Immature natural killer cell (primary cell): ENCODE data around the gene CLN3. TPM values are rescaled to one million over a fixed set of nuclear protein-coding genes. Genes with fewer than 3 reads are reported as not detected.
"Not testable (repeated sequence)": the region's sequence is repeated elsewhere in the genome, so short reads cannot be mapped to it uniquely, and the experiment has no call there.

Source experiments
- DNase-seq, 3 donors: peaks; one replicate each; pipeline ENCODE4 v3.0.0; 2022; ENCODE audit warnings: mixed read lengths in 1 of 3
- H3K27ac Mint-ChIP-seq, 6 donors: one replicate each; pipeline ENCODE4 v1.8.0; 2020; ENCODE audit warnings: mixed read lengths in 6 of 6, mild to moderate bottlenecking in 5 of 6, inconsistent platforms in 4 of 6, moderate library complexity in 3 of 6
- H3K27me3 Mint-ChIP-seq, 3 donors: one replicate each; pipeline ENCODE4 v1.8.0; 2020 to 2021; ENCODE audit warnings: low read depth in 3 of 3, mild to moderate bottlenecking in 3 of 3, mixed read lengths in 3 of 3, moderate library complexity in 3 of 3, inconsistent platforms in 1 of 3
- H3K36me3 Mint-ChIP-seq, 3 donors: one replicate each; pipeline ENCODE4 v1.8.0; 2020; ENCODE audit warnings: mixed read lengths in 3 of 3, inconsistent platforms in 2 of 3, mild to moderate bottlenecking in 2 of 3
- H3K4me1 Mint-ChIP-seq, 2 donors: one replicate each; pipeline ENCODE4 v1.8.0; 2020; ENCODE audit warnings: inconsistent platforms in 2 of 2, mild to moderate bottlenecking in 2 of 2, mixed read lengths in 2 of 2, moderate library complexity in 1 of 2
- H3K4me3 Mint-ChIP-seq, 5 donors: one replicate each; pipeline ENCODE4 v1.8.0; 2020; ENCODE audit warnings: mild to moderate bottlenecking in 5 of 5, mixed read lengths in 5 of 5, inconsistent platforms in 3 of 5, moderate library complexity in 3 of 5
- H3K9me3 Mint-ChIP-seq, 6 donors: one replicate each; pipeline ENCODE4 v1.8.0; 2020; ENCODE audit warnings: mild to moderate bottlenecking in 6 of 6, mixed read lengths in 6 of 6, inconsistent platforms in 4 of 6, moderate library complexity in 3 of 6
- polyA plus RNA-seq, 3 donors: library from polyadenylated mRNA; unstranded; fragments of 300-500 nt; fragmentation: Illumina TruSeq; gene quantifications; one replicate each; pipeline ENCODE4 v1.2.3, GENCODE V29; 2021

The CLN3 gene
- polyA plus RNA-seq, 3 donors from 2014 or later, result 18.8 to 52.2 (median 32.2) TPM

GRCh38 chr16:28527100-28527785 lies 35.4 kb upstream of the CLN3 start:
- DNase-seq, H3K9me3 Mint-ChIP-seq, H3K4me1 Mint-ChIP-seq, H3K27me3 Mint-ChIP-seq, H3K36me3 Mint-ChIP-seq, H3K4me3 Mint-ChIP-seq, H3K27ac Mint-ChIP-seq: not testable (repeated sequence)

DNA sequence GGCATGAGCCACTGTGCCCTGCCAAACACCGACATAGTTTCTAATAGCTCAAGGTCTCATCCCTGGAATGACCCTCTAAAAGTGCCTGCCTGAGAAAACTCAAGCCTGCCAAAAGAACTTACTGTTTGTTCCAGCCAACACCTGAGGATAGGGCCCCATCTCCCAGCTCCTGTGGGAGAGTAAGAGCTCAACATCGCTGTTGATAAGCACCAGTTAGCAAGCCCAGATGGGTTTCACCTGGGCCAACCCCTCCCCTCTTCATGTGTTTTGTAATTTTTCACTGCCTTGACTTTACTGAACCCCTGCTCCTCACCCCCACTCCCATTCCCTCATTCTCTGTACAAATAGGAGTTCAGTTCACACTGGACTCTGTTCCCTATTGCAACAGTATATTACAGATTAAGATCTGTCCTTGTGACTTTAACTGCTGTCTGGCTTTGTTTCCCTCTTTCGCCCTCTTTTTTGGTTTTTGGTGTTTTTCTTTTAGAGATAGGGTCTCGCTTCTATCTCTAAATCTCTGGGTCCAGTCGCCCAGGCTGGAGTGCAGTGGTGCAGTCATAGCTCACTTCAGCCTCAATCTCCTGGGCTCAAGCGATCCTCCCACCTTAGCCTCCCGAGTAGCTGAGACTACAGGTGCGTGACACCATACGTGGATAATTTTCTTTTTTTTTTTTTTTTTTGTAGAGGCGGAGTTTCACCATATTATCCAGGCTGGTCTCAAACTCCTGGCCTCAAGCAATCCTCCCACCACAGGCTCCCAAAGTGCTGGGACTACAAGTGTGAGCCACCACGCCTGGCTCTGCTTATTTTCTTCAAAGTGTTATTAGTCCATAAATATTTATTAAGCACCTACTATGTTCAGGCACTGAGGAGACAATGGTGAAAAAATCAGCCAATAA lies 34.6 kb upstream of the CLN3 start:
- Mint-ChIP-seq H3K4me3 (no peak overlapping the region), H3K27ac (peak overlapping the region in 1 of 6 donors; percentile 12), H3K36me3 (no peaks in the 10 kb centered on the region), H3K9me3 (no peaks in the 10 kb centered on the region), H3K27me3 (peaks cover 0 to 8% (median 4%) of the 10 kb centered on the region in 3 donors), H3K4me1 (no peaks in the 10 kb centered on the region)
- DNase-seq, result no peak

GRCh38 chr16:28524681-28525171 lies 32.9 kb upstream of the CLN3 start:
- H3K27ac Mint-ChIP-seq, result no peak overlapping the region
- no peak for DNase-seq
- H3K27me3 Mint-ChIP-seq, result peaks cover 0 to 8% (median 4%) of the 10 kb centered on the region in 3 donors
- no peak overlapping the region for H3K4me3 Mint-ChIP-seq
- no peaks in the 10 kb centered on the region for H3K4me1 Mint-ChIP-seq
- no peaks in the 10 kb centered on the region for H3K36me3 Mint-ChIP-seq
- no peaks in the 10 kb centered on the region for H3K9me3 Mint-ChIP-seq

DNA sequence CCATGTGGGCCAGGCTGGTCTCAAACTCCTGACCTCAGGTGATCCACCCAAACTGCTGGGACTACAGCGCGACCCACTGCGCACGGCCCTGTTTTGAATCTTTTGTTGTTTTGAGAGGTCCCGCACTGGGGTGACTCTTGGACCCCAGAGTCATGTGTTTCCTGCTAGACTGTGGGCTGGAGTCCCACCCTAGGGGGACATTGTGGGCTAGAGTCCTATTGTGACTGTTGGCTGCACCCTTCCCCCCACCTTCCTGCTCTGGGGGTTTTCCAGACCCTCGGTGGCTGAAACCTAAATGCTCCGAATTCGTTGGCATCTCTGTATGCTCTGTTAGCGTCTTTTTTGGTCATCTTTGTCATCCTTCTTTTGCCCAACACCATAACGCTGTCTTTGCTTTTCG lies 30.9 kb upstream of the CLN3 start:
- Mint-ChIP-seq H3K4me3 (no peak overlapping the region), H3K27ac (no peak overlapping the region), H3K36me3 (no peaks in the 10 kb centered on the region), H3K4me1 (no peaks in the 10 kb centered on the region), H3K27me3 (peaks cover 0 to 8% (median 4%) of the 10 kb centered on the region in 3 donors), H3K9me3 (no peaks in the 10 kb centered on the region)
- no peak for DNase-seq

- no peaks in the 10 kb centered on the region for H3K36me3 Mint-ChIP-seq
- peaks cover 0 to 8% (median 4%) of the 10 kb centered on the region in 3 donors for H3K27me3 Mint-ChIP-seq
- H3K9me3 Mint-ChIP-seq, result no peaks in the 10 kb centered on the region
- no peak overlapping the region for H3K27ac Mint-ChIP-seq
- H3K4me1 Mint-ChIP-seq, result no peaks in the 10 kb centered on the region
- no peak for DNase-seq
- H3K4me3 Mint-ChIP-seq, result no peak overlapping the region
These were observed 29.6 kb upstream of the CLN3 start for GRCh38 chr16:28521436-28521835.

DNA sequence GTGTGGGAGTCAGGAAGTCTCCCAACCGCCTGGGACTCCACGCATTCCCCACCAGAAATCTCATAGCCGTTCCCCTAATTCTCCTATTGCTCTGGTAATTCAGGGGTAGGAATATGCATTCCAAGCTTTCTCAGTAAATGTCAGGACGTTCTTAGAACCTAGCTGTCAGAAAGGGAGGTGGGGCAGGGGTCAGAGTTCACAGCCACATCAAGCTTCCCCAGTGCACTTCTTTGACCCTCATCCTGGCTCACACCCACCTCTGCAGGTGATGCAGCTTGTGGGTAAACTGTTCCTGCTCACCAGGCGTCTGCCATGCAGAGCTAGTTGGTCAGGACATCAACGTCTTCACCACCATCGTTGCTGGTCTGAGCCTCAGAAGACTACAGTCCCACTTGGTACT lies 28.8 kb upstream of the CLN3 start:
- Mint-ChIP-seq H3K4me1 (no peaks in the 10 kb centered on the region), H3K27me3 (peaks cover 0 to 8% (median under 1%) of the 10 kb centered on the region in 3 donors), H3K9me3 (no peaks in the 10 kb centered on the region), H3K36me3 (no peaks in the 10 kb centered on the region), H3K27ac (no peak overlapping the region), H3K4me3 (no peak overlapping the region)
- DNase-seq, result no peak

GRCh38 chr16:28514246-28514645 lies 22.4 kb upstream of the CLN3 start:
- Mint-ChIP-seq H3K4me3 (no peak overlapping the region), H3K9me3 (no peaks in the 10 kb centered on the region), H3K4me1 (peaks cover 6 to 19% of the 10 kb centered on the region in 2 donors), H3K27me3 (peaks cover 1 to 3% (median 2%) of the 10 kb centered on the region in 3 donors), H3K27ac (peak overlapping the region in 2 of 6 donors; percentile 26 to 45), H3K36me3 (no peaks in the 10 kb centered on the region)
- no peak for DNase-seq

- Mint-ChIP-seq H3K4me3 (no peak overlapping the region), H3K9me3 (no peaks in the 10 kb centered on the region), H3K36me3 (no peaks in the 10 kb centered on the region), H3K27ac (peak overlapping the region in 5 of 6 donors; percentile 26 to 56 (median 45)), H3K4me1 (peaks cover 6 to 19% of the 10 kb centered on the region in 2 donors), H3K27me3 (peaks cover 1 to 3% (median 2%) of the 10 kb centered on the region in 3 donors)
- no peak for DNase-seq
These were observed 21.8 kb upstream of the CLN3 start for GRCh38 chr16:28513484-28514181.

GRCh38 chr16:28511801-28512789 lies 20.2 kb upstream of the CLN3 start:
- Mint-ChIP-seq H3K4me3 (no peak overlapping the region), H3K36me3 (no peaks in the 10 kb centered on the region), H3K4me1 (peaks cover 17 to 33% of the 10 kb centered on the region in 2 donors), H3K27me3 (peaks cover 1 to 3% (median 2%) of the 10 kb centered on the region in 3 donors), H3K27ac (no peak overlapping the region), H3K9me3 (no peaks in the 10 kb centered on the region)
- no peak for DNase-seq

DNA sequence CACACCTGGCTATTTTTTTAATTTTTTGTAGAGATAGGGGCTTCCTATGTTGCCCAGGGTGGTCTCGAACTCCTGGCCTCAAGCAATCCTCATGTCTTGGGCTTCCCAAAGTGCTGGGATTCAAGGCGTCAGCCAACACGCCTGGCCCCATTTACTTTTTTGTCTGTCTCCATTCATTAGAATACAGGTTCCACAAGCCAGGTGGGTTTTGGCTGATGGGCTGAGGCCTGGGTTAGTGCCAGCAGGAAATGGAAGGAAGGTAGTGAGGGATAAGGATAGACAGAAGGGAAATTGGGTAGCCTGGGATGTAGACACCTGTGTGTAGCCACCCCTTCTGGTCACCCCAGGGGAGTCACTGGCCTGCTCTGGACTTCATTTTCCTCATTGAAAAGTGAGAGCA lies 19.2 kb upstream of the CLN3 start:
- no peaks in the 10 kb centered on the region for H3K9me3 Mint-ChIP-seq
- no peak overlapping the region for H3K4me3 Mint-ChIP-seq
- peaks cover 1 to 5% (median 2%) of the 10 kb centered on the region in 3 donors for H3K27me3 Mint-ChIP-seq
- H3K4me1 Mint-ChIP-seq, result peaks cover 17 to 38% of the 10 kb centered on the region in 2 donors
- peak overlapping the region in 1 of 6 donors; percentile 69 for H3K27ac Mint-ChIP-seq
- DNase-seq, result no peak
- no peaks in the 10 kb centered on the region for H3K36me3 Mint-ChIP-seq

- Mint-ChIP-seq H3K27me3 (peaks cover 0 to 3% (median 1%) of the 10 kb centered on the region in 3 donors), H3K4me3 (no peak overlapping the region), H3K27ac (peak overlapping the region in 1 of 6 donors; percentile 53), H3K9me3 (no peaks in the 10 kb centered on the region), H3K4me1 (peaks cover 11 to 21% of the 10 kb centered on the region in 2 donors), H3K36me3 (no peaks in the 10 kb centered on the region)
- DNase-seq, result no peak
These were observed 13.7 kb upstream of the CLN3 start for GRCh38 chr16:28505489-28506137.

DNA sequence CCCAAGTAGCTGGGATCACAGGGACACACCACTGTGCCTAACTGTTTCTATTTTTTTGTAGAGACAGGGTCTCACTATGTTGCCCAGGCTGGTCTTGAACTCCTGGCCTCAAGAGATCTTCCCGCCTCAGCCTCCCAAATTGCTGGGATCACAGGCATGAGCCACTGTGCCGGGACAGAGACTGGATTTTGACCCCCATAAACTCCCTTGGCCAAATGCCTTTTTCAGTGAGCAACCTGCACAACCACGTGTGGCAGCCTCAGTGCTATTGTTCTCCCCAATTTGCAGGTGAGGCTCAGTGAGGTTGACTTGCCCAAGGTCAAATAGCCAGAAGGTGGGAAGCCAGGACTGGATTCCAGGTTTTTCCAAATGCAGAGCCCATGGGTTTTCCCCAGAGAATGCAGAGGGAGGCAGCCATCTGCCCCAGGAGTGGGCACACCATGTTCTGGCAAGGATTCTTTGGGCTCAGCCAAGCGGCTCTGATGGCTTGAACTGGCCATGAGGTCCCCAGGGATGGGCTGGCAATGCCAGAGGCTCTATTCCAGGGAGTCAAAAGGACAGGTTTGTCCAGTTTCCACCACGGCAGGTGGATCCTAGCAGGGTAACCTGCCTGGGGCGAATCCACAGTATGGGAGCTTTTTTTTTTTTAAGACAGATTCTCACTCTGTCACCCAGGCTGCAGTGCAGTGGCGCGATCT lies 13.0 kb upstream of the CLN3 start:
- Mint-ChIP-seq H3K9me3 (no peaks in the 10 kb centered on the region), H3K27me3 (peaks cover 0 to 5% (median 0%) of the 10 kb centered on the region in 3 donors), H3K4me1 (peaks cover 11 to 22% of the 10 kb centered on the region in 2 donors), H3K4me3 (no peak overlapping the region), H3K36me3 (peaks cover 0 to 3% (median 0%) of the 10 kb centered on the region in 3 donors), H3K27ac (no peak overlapping the region)
- DNase-seq, result no peak
